Left cardiac atrium (tissue), 4 donors: ENCODE results near the gene PCDH9. TPM values are rescaled to one million over a fixed set of nuclear protein-coding genes. Genes with fewer than 3 reads are reported as not detected.
"Not testable (repeated sequence)": the region's sequence is repeated elsewhere in the genome, so short reads cannot be mapped to it uniquely, and the experiment has no call there.

ENCODE experiments used
- ATAC-seq, 2 donors: fragments of 200-7000 bp; cut with Tn5 transposase; one replicate each; pipeline ENCODE4 v1.9.1; 2020; ENCODE audit warnings: mild to moderate bottlenecking in 2 of 2, moderate library complexity in 2 of 2
- DNase-seq: peaks from one replicate; pipeline ENCODE4 v3.0.0-alpha.2; 2020
- intact Hi-C, 2 donors: fragments of 100-400 bp; cut with DNase I; formaldehyde crosslinking; loops; one replicate each; pipeline versions ENCODE4 v1.14.1 to v1.15.1; 2022 to 2023
- total RNA-seq, 2 donors: library from RNA; stranded (reverse); fragmentation: NEBNext Ultra II Directional; extraction: Animal tissue kit (Norgen Biotek cat#: 25700); gene quantifications; one replicate each; pipeline ENCODE4 v1.2.1, GENCODE V29; 2021
- donor health status: DM: no; HTN: yes; CAD: no.
- donor health status: DM: no; HTN: yes; CAD: no; lungs with severe emphysema.
- donor health status: DM: yes; HTN: yes; CAD: no.
- donor health status: Dilated cardiomyopathy.

Gene PCDH9
- total RNA-seq, 2 donors from 2014 or later = 17.9 to 19.0 TPM

- ATAC-seq (peak in 1 of 2 donors; percentile 57), DNase-seq (no peak)
- intact Hi-C loops = loop anchor here in 1 of 2 donors (10.0 kb wide), 1 partner anchor 602 kb away; no protein-coding TSS in a partner anchor
Measured at GRCh38 chr13:66623129-66623820, 606.9 kb downstream of the PCDH9 start.

GRCh38 chr13:66621906-66622447 lies 608.2 kb downstream of the PCDH9 start:
- DNase-seq, ATAC-seq: not testable (repeated sequence)
- intact Hi-C loops = loop anchor here in 1 of 2 donors (10.0 kb wide), 1 partner anchor 603 kb away; no protein-coding TSS in a partner anchor

- ATAC-seq (no peak), DNase-seq (no peak)
- intact Hi-C loops = no loop called here
Measured at GRCh38 chr13:66618702-66619101, 611.4 kb downstream of the PCDH9 start.

GRCh38 chr13:66617786-66618185 lies 612.4 kb downstream of the PCDH9 start:
- intact Hi-C loops = no loop called here
- no peak for ATAC-seq
- no peak for DNase-seq

- ATAC-seq (no peak), DNase-seq (no peak)
- intact Hi-C loops = no loop called here
Measured at GRCh38 chr13:66612983-66613382, 617.2 kb downstream of the PCDH9 start.

GRCh38 chr13:66586489-66586888 lies 643.6 kb downstream of the PCDH9 start:
- intact Hi-C loops = no loop called here
- ATAC-seq = peak in 1 of 2 donors; percentile 41

GRCh38 chr13:66585669-66586203 lies 644.4 kb downstream of the PCDH9 start:
- intact Hi-C loops = no loop called here
- DNase-seq (no peak), ATAC-seq (no peak)

More at GRCh38 chr13:66586489-66586888, 643.6 kb downstream of the PCDH9 start:
- no peak for DNase-seq

GRCh38 chr13:66581675-66582074 lies 648.5 kb downstream of the PCDH9 start:
- ATAC-seq = no peak

GRCh38 chr13:66578305-66578704 lies 651.8 kb downstream of the PCDH9 start:
- ATAC-seq = no peak
- no peak for DNase-seq
- intact Hi-C loops = no loop called here

More at GRCh38 chr13:66581675-66582074, 648.5 kb downstream of the PCDH9 start:
- DNase-seq = no peak
- intact Hi-C loops = no loop called here

- DNase-seq = no peak
- intact Hi-C loops = no loop called here
- no peak for ATAC-seq
Measured at GRCh38 chr13:66577358-66577757, 652.8 kb downstream of the PCDH9 start.

- intact Hi-C loops = no loop called here
- DNase-seq = no peak
- ATAC-seq = no peak
Measured at GRCh38 chr13:66576381-66576780, 653.8 kb downstream of the PCDH9 start.

GRCh38 chr13:66574606-66575005 lies 655.5 kb downstream of the PCDH9 start:
- intact Hi-C loops = no loop called here
- no peak for ATAC-seq
- DNase-seq = no peak

- intact Hi-C loops = no loop called here
- ATAC-seq = no peak
- no peak for DNase-seq
Measured at GRCh38 chr13:66567899-66568612, 662.1 kb downstream of the PCDH9 start.

- intact Hi-C loops = no loop called here
- DNase-seq = no peak
- ATAC-seq = no peak
Measured at GRCh38 chr13:66565279-66565678, 664.9 kb downstream of the PCDH9 start.

- intact Hi-C loops = no loop called here
- DNase-seq (no peak), ATAC-seq (no peak)
Measured at GRCh38 chr13:66563076-66563475, 667.1 kb downstream of the PCDH9 start.

GRCh38 chr13:66562054-66562453 lies 668.1 kb downstream of the PCDH9 start:
- DNase-seq (no peak), ATAC-seq (no peak)
- intact Hi-C loops = no loop called here

GRCh38 chr13:66560991-66561390 lies 669.1 kb downstream of the PCDH9 start:
- intact Hi-C loops = no loop called here
- no peak for ATAC-seq
- DNase-seq = no peak

GRCh38 chr13:66560189-66560588 lies 669.9 kb downstream of the PCDH9 start:
- no peak for ATAC-seq
- DNase-seq = no peak
- intact Hi-C loops = no loop called here

GRCh38 chr13:66559093-66559492 lies 671.0 kb downstream of the PCDH9 start:
- no peak for DNase-seq
- intact Hi-C loops = no loop called here

GRCh38 chr13:66558506-66558905 lies 671.6 kb downstream of the PCDH9 start:
- ATAC-seq = no peak
- intact Hi-C loops = no loop called here
- DNase-seq = no peak

More at GRCh38 chr13:66559093-66559492, 671.0 kb downstream of the PCDH9 start:
- no peak for ATAC-seq
